ENCODE measurements around the gene RECQL5. TPM values are rescaled to one million over a fixed set of nuclear protein-coding genes. Genes with fewer than 3 reads are reported as not detected.

RECQL5 gene
- total and polyA plus RNA-seq, 2 donors (not counting 1 experiment from before 2014, with no cell fraction given): 58.5 to 70.5 TPM

GRCh38 chr17:75628425-75628824, 38.5 kb downstream of the RECQL5 start:
- Histone ChIP-seq H3K36me3 (replicated peaks in 1 of 2; ENCODE audit: control extremely low read depth in 1 of 2, control insufficient read depth in 1 of 2, extremely low read depth in 1 of 2, insufficient read depth in 2 of 2, low read length in 1 of 2) (peaks cover 0 to 28% of the 10 kb centered on the region in 2 experiments), H3K4me1 (ENCODE audit: control insufficient read depth in 2 of 2, insufficient read depth in 2 of 2, low read length in 2 of 2) (peaks cover 6 to 9% of the 10 kb centered on the region in 2 donors), H3K79me2 (ENCODE audit: control insufficient read depth, insufficient read depth, low read length) (no peaks in the 10 kb centered on the region), H3K27ac (ENCODE audit: low read length in 2 of 2) (no peak overlapping the region), H3K27me3 (replicated peaks in 1 of 4; ENCODE audit: control extremely low read depth in 1 of 4, control insufficient read depth in 3 of 4, insufficient read depth in 4 of 4, low read length in 3 of 4) (no peaks in the 10 kb centered on the region), H3K4me2 (replicated peaks; ENCODE audit: low read depth, low read length, poor library complexity, severe bottlenecking) (no peak overlapping the region), H3K9me3 (ENCODE audit: control extremely low read depth in 1 of 3, control insufficient read depth in 2 of 3, insufficient read depth in 1 of 3, low read length in 2 of 3) (no peaks in the 10 kb centered on the region), H3K9ac (ENCODE audit: low read length) (no peak overlapping the region), H3K4me3 (ENCODE audit: control extremely low read depth in 1 of 5, extremely low read depth in 1 of 5, insufficient read depth in 1 of 5, low read depth in 2 of 5, low read length in 4 of 5) (no peak overlapping the region), H4K20me1 (ENCODE audit: control insufficient read depth, insufficient read depth, low read length, poor library complexity, severe bottlenecking) (peaks cover 6% of the 10 kb centered on the region), H2AFZ (ENCODE audit: insufficient read depth, low read depth, low read length, poor library complexity, severe bottlenecking) (no peak overlapping the region)
- intact Hi-C loops (cut with micrococcal nuclease): no loop called here
- no peaks in the 10 kb centered on the region for H3K9me3 Mint-ChIP-seq (ENCODE audit: insufficient read depth)
- no peak for TF ChIP-seq CTCF (IDR thresholded peaks at IDR 0.05)
- no peak for TF ChIP-seq EZH2 (IDR thresholded peaks at IDR 0.05; ENCODE audit: borderline replicate concordance, insufficient read depth, low read depth, low read length, poor library complexity, severe bottlenecking)
- no peak overlapping the region for H3K27ac Mint-ChIP-seq
- H3K27me3 Mint-ChIP-seq: no peaks in the 10 kb centered on the region
- DNase-seq (peak; percentile 16), ATAC-seq (ENCODE audit: low read depth) (no peak)
- H3K4me1 Mint-ChIP-seq: peaks cover 9% of the 10 kb centered on the region
- ChIA-PET CTCF (interaction anchor here (0.6 to 19.7 kb wide), 4 partner anchors 9 to 124 kb away, joined by 3 to 389 read pairs (median 8); no protein-coding TSS in a partner anchor), POLR2A (no interaction called here)
- H3K4me3 Mint-ChIP-seq: no peak overlapping the region
- 98% methylated on average over 5 of the region's 6 CpGs for WGBS (ENCODE audit: insufficient coverage)

GRCh38 chr17:75627094-75627493, 39.9 kb downstream of the RECQL5 start:
- WGBS (ENCODE audit: insufficient coverage): 84% methylated on average over 10 of the region's 10 CpGs
- H3K4me1 ChIP-seq (ENCODE audit: control insufficient read depth in 2 of 2, insufficient read depth in 2 of 2, low read length in 2 of 2): no peaks in the 10 kb centered on the region
- H3K9ac ChIP-seq (ENCODE audit: low read length): no peak overlapping the region
- ATAC-seq (ENCODE audit: low read depth) (no peak), DNase-seq (no peak)
- TF ChIP-seq EZH2 (IDR thresholded peaks at IDR 0.05; ENCODE audit: borderline replicate concordance, insufficient read depth, low read depth, low read length, poor library complexity, severe bottlenecking): no peak
- no peak for TF ChIP-seq CTCF (IDR thresholded peaks at IDR 0.05)
- Mint-ChIP-seq H3K27ac (no peak overlapping the region), H3K4me1 (peaks cover 2% of the 10 kb centered on the region), H3K27me3 (no peaks in the 10 kb centered on the region), H3K9me3 (ENCODE audit: insufficient read depth) (no peaks in the 10 kb centered on the region), H3K4me3 (no peak overlapping the region)
- no peak overlapping the region for H3K4me3 ChIP-seq (ENCODE audit: control extremely low read depth in 1 of 5, extremely low read depth in 1 of 5, insufficient read depth in 1 of 5, low read depth in 2 of 5, low read length in 4 of 5)
- H3K27me3 ChIP-seq (replicated peaks in 1 of 4; ENCODE audit: control extremely low read depth in 1 of 4, control insufficient read depth in 3 of 4, insufficient read depth in 4 of 4, low read length in 3 of 4): no peaks in the 10 kb centered on the region
- H3K27ac ChIP-seq (ENCODE audit: low read length in 2 of 2): peak overlapping the region in 1 of 2 donors; percentile 15
- H2AFZ ChIP-seq (ENCODE audit: insufficient read depth, low read depth, low read length, poor library complexity, severe bottlenecking): no peak overlapping the region
- no peak overlapping the region for H3K4me2 ChIP-seq (replicated peaks; ENCODE audit: low read depth, low read length, poor library complexity, severe bottlenecking)
- CTCF ChIA-PET: interaction anchor here (0.8 to 19.7 kb wide), 2 partner anchors 16 to 121 kb away, joined by 3 to 389 read pairs; no protein-coding TSS in a partner anchor
- H4K20me1 ChIP-seq (ENCODE audit: control insufficient read depth, insufficient read depth, low read length, poor library complexity, severe bottlenecking): no peaks in the 10 kb centered on the region
- POLR2A ChIA-PET: no interaction called here
- intact Hi-C loops (cut with micrococcal nuclease): no loop called here
- no peaks in the 10 kb centered on the region for H3K79me2 ChIP-seq (ENCODE audit: control insufficient read depth, insufficient read depth, low read length)
- H3K36me3 ChIP-seq (replicated peaks in 1 of 2; ENCODE audit: control extremely low read depth in 1 of 2, control insufficient read depth in 1 of 2, extremely low read depth in 1 of 2, insufficient read depth in 2 of 2, low read length in 1 of 2): peaks cover 0 to 33% of the 10 kb centered on the region in 2 experiments
- no peaks in the 10 kb centered on the region for H3K9me3 ChIP-seq (ENCODE audit: control extremely low read depth in 1 of 3, control insufficient read depth in 2 of 3, insufficient read depth in 1 of 3, low read length in 2 of 3)
